Activated T-helper 17 cell treated with anti-CD3 and anti-CD28 coated beads, Interleukin-2, amount 50 U/mL, for 72 hours (primary cell): ENCODE data around the gene EFNB2. TPM values are rescaled to one million over a fixed set of nuclear protein-coding genes. Genes with fewer than 3 reads are reported as not detected.

Source experiments
- ATAC-seq: fragments of 150-1000 bp; cut with Tn5 transposase; replicated peaks from 2 replicates; pipeline ENCODE4 v1.10.0; 2021; ENCODE audit warnings: mild to moderate bottlenecking, moderate library complexity
- H3K27ac Mint-ChIP-seq: one replicate; pipeline ENCODE4 v1.8.0; 2022; ENCODE audit warnings: mixed read lengths
- H3K27me3 Mint-ChIP-seq: one replicate; pipeline ENCODE4 v1.8.0; 2022; ENCODE audit warnings: mixed read lengths
- H3K36me3 Mint-ChIP-seq: one replicate; pipeline ENCODE4 v1.8.0; 2022; ENCODE audit warnings: low read depth, mild to moderate bottlenecking, mixed read lengths
- H3K4me1 Mint-ChIP-seq: one replicate; pipeline ENCODE4 v1.8.0; 2022; ENCODE audit warnings: mixed read lengths
- H3K4me3 Mint-ChIP-seq: one replicate; pipeline ENCODE4 v1.8.0; 2022; ENCODE audit warnings: mild to moderate bottlenecking, mixed read lengths
- H3K9me3 Mint-ChIP-seq: one replicate; pipeline ENCODE4 v1.8.0; 2022; ENCODE audit warnings: mixed read lengths
- total RNA-seq, 2 donors: library from RNA; stranded (reverse); gene quantifications; one replicate each; pipeline ENCODE4 v1.2.3, GENCODE V29; 2022

The EFNB2 gene
- total RNA-seq, 2 donors from 2014 or later: 0.08 TPM; not detected in 1

GRCh38 chr13:106462710-106463109, 72.8 kb downstream of the EFNB2 start:
- no peak for ATAC-seq
- no peak overlapping the region for H3K4me3 Mint-ChIP-seq
- peaks cover 26% of the 10 kb centered on the region for H3K27me3 Mint-ChIP-seq
- no peaks in the 10 kb centered on the region for H3K9me3 Mint-ChIP-seq
- H3K4me1 Mint-ChIP-seq: no peaks in the 10 kb centered on the region
- no peaks in the 10 kb centered on the region for H3K36me3 Mint-ChIP-seq
- H3K27ac Mint-ChIP-seq: no peak overlapping the region

GRCh38 chr13:106455777-106456176, 79.7 kb downstream of the EFNB2 start:
- H3K4me1 Mint-ChIP-seq: no peaks in the 10 kb centered on the region
- H3K9me3 Mint-ChIP-seq: no peaks in the 10 kb centered on the region
- ATAC-seq: no peak
- no peak overlapping the region for H3K27ac Mint-ChIP-seq
- peaks cover 32% of the 10 kb centered on the region for H3K27me3 Mint-ChIP-seq
- no peaks in the 10 kb centered on the region for H3K36me3 Mint-ChIP-seq
- H3K4me3 Mint-ChIP-seq: no peak overlapping the region

GRCh38 chr13:106455190-106455589, 80.3 kb downstream of the EFNB2 start:
- Mint-ChIP-seq H3K9me3 (no peaks in the 10 kb centered on the region), H3K36me3 (no peaks in the 10 kb centered on the region), H3K27ac (no peak overlapping the region), H3K4me1 (no peaks in the 10 kb centered on the region), H3K27me3 (peaks cover 26% of the 10 kb centered on the region), H3K4me3 (no peak overlapping the region)
- no peak for ATAC-seq

GRCh38 chr13:106453101-106453500, 82.4 kb downstream of the EFNB2 start:
- no peaks in the 10 kb centered on the region for H3K36me3 Mint-ChIP-seq
- no peak for ATAC-seq
- H3K27me3 Mint-ChIP-seq: peaks cover 26% of the 10 kb centered on the region
- H3K9me3 Mint-ChIP-seq: no peaks in the 10 kb centered on the region
- H3K4me3 Mint-ChIP-seq: no peak overlapping the region
- H3K27ac Mint-ChIP-seq: no peak overlapping the region
- no peaks in the 10 kb centered on the region for H3K4me1 Mint-ChIP-seq

- Mint-ChIP-seq H3K27me3 (peaks cover 32% of the 10 kb centered on the region), H3K36me3 (no peaks in the 10 kb centered on the region), H3K27ac (no peak overlapping the region), H3K4me1 (no peaks in the 10 kb centered on the region), H3K4me3 (no peak overlapping the region), H3K9me3 (no peaks in the 10 kb centered on the region)
- ATAC-seq: no peak
These were observed 84.5 kb downstream of the EFNB2 start for GRCh38 chr13:106450991-106451390.

GRCh38 chr13:106449096-106449495, 86.4 kb downstream of the EFNB2 start:
- Mint-ChIP-seq H3K9me3 (no peaks in the 10 kb centered on the region), H3K27ac (no peak overlapping the region), H3K4me1 (no peaks in the 10 kb centered on the region), H3K4me3 (no peak overlapping the region), H3K27me3 (peaks cover 32% of the 10 kb centered on the region), H3K36me3 (no peaks in the 10 kb centered on the region)
- ATAC-seq: no peak

- H3K9me3 Mint-ChIP-seq: no peaks in the 10 kb centered on the region
- no peaks in the 10 kb centered on the region for H3K36me3 Mint-ChIP-seq
- peaks cover 16% of the 10 kb centered on the region for H3K27me3 Mint-ChIP-seq
- no peak overlapping the region for H3K4me3 Mint-ChIP-seq
- H3K27ac Mint-ChIP-seq: no peak overlapping the region
- no peaks in the 10 kb centered on the region for H3K4me1 Mint-ChIP-seq
- no peak for ATAC-seq
These were observed 89.5 kb downstream of the EFNB2 start for GRCh38 chr13:106445996-106446395.

- no peaks in the 10 kb centered on the region for H3K36me3 Mint-ChIP-seq
- H3K4me1 Mint-ChIP-seq: no peaks in the 10 kb centered on the region
- no peak for ATAC-seq
- no peak overlapping the region for H3K27ac Mint-ChIP-seq
- no peaks in the 10 kb centered on the region for H3K9me3 Mint-ChIP-seq
- peaks cover 19% of the 10 kb centered on the region for H3K27me3 Mint-ChIP-seq
- no peak overlapping the region for H3K4me3 Mint-ChIP-seq
These were observed 91.7 kb downstream of the EFNB2 start for GRCh38 chr13:106443607-106444322.

GRCh38 chr13:106440866-106441265, 94.6 kb downstream of the EFNB2 start:
- no peaks in the 10 kb centered on the region for H3K36me3 Mint-ChIP-seq
- H3K4me1 Mint-ChIP-seq: no peaks in the 10 kb centered on the region
- no peak overlapping the region for H3K27ac Mint-ChIP-seq
- H3K4me3 Mint-ChIP-seq: no peak overlapping the region
- H3K9me3 Mint-ChIP-seq: no peaks in the 10 kb centered on the region
- no peak for ATAC-seq
- peaks cover 19% of the 10 kb centered on the region for H3K27me3 Mint-ChIP-seq

Other genes starting within 250 kb of the EFNB2 start
- gene ARGLU1, start 32.5 kb upstream of the EFNB2 start, total RNA-seq: 10 to 100 TPM; 66.7 to 74.2 TPM